ENCODE data around the gene PTAR1. TPM values are rescaled to one million over a fixed set of nuclear protein-coding genes. Genes with fewer than 3 reads are reported as not detected.

The PTAR1 gene
- total and polyA plus RNA-seq, 12 donors, result 3.9 to 30.2 (median 23.6) TPM

GRCh38 chr9:69750085-69750484, 9.7 kb downstream of the PTAR1 start:
- Histone ChIP-seq H3K9me3 (no peaks in the 10 kb centered on the region), H3K36me3 (peaks cover 0 to 56% (median 8%) of the 10 kb centered on the region in 9 donors), H3K27me3 (no peaks in the 10 kb centered on the region), H3K4me3 (no peak overlapping the region), H3K27ac (no peak overlapping the region), H3K4me1 (peaks cover 0 to 39% (median 27%) of the 10 kb centered on the region in 9 donors)
- TF ChIP-seq, protein P1, sequence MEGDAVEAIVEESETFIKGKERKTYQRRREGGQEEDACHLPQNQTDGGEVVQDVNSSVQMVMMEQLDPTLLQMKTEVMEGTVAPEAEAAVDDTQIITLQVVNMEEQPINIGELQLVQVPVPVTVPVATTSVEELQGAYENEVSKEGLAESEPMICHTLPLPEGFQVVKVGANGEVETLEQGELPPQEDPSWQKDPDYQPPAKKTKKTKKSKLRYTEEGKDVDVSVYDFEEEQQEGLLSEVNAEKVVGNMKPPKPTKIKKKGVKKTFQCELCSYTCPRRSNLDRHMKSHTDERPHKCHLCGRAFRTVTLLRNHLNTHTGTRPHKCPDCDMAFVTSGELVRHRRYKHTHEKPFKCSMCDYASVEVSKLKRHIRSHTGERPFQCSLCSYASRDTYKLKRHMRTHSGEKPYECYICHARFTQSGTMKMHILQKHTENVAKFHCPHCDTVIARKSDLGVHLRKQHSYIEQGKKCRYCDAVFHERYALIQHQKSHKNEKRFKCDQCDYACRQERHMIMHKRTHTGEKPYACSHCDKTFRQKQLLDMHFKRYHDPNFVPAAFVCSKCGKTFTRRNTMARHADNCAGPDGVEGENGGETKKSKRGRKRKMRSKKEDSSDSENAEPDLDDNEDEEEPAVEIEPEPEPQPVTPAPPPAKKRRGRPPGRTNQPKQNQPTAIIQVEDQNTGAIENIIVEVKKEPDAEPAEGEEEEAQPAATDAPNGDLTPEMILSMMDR (IDR thresholded peaks at IDR 0.05), result no peak
- ATAC-seq, result no peak
- WGBS, 2 donors, result 69 to 85% methylated on average over 2 of the region's 2 CpGs
- intact Hi-C loops (cut with DNase I), result loop anchor here in 3 of 10 donors (10.0 kb wide), 4 partner anchors 125 to 505 kb away; partner anchors contain the start of gene SMC5 (in 1 of the 3)
- DNase-seq, result no peak

- WGBS, 2 donors, result 64 to 78% methylated on average over 2 of the region's 2 CpGs
- DNase-seq (no peak), ATAC-seq (no peak)
- Histone ChIP-seq H3K4me3 (no peak overlapping the region), H3K27me3 (no peaks in the 10 kb centered on the region), H3K4me1 (peaks cover 0 to 34% (median 22%) of the 10 kb centered on the region in 9 donors), H3K9me3 (no peaks in the 10 kb centered on the region), H3K36me3 (peaks cover 0 to 66% (median 8%) of the 10 kb centered on the region in 9 donors), H3K27ac (no peak overlapping the region)
- intact Hi-C loops (cut with DNase I), result loop anchor here in 2 of 10 donors (5.0 to 10.0 kb wide), 2 partner anchors 74 to 124 kb away; partner anchors contain the start of gene APBA1 (in 1 of the 2)
- TF ChIP-seq, protein P1 (IDR thresholded peaks at IDR 0.05), result no peak
Measured at GRCh38 chr9:69748304-69748703, 11.5 kb downstream of the PTAR1 start.

- H3K36me3 ChIP-seq, result peaks cover 0 to 66% (median 8%) of the 10 kb centered on the region in 9 donors
- WGBS, 2 donors, result 51 to 62% methylated on average over 3 of the region's 3 CpGs
- TF ChIP-seq, protein P1 (IDR thresholded peaks at IDR 0.05), result no peak
- DNase-seq (no peak), ATAC-seq (no peak)
- no peaks in the 10 kb centered on the region for H3K27me3 ChIP-seq
- H3K4me3 ChIP-seq, result no peak overlapping the region
- intact Hi-C loops (cut with DNase I), result loop anchor here in 2 of 10 donors (5.0 to 10.0 kb wide), 2 partner anchors 72 to 125 kb away; partner anchors contain the start of gene APBA1 (in 1 of the 2)
- H3K9me3 ChIP-seq, result no peaks in the 10 kb centered on the region
- H3K4me1 ChIP-seq, result peaks cover 0 to 33% (median 20%) of the 10 kb centered on the region in 9 donors
- no peak overlapping the region for H3K27ac ChIP-seq
Measured at GRCh38 chr9:69746859-69747560, 12.8 kb downstream of the PTAR1 start.

DNA sequence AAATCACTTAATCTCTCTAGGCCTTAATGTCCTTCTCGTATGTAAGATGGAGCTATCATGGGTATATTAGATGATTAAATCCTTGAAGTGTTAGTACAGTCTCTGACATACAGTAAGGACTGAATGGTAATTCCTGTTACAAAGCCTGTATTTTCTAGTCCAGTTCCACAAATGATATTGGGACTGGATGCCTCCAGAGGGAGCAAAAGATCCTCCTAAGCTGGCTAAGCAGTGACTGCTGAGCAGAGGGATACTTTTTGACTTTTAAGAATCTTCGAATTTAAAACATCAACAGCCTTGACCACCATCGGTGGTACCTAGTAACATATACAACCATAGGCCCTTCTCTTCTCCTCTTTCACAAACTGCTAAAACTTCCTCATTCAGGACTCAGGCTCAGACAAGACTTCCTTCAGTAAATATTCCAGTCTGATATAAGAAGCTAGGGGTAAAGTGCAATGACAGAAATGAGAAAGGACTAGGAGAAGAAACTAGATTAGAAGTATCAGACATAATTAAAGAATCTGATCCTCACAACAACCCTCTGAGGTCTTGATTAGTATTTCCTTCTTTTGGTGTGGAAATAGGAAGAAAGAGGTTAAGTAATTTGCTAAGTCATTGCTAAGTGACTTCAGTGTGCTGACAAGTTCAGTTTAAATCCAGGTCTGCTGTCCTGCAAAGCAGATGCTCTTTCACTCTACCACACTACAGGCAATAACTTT, 13.9 kb downstream of the PTAR1 start:
- peaks cover 0 to 72% (median 8%) of the 10 kb centered on the region in 9 donors for H3K36me3 ChIP-seq
- no peaks in the 10 kb centered on the region for H3K27me3 ChIP-seq
- WGBS, 2 donors, result 47 to 55% methylated on average over 3 of the region's 3 CpGs
- intact Hi-C loops (cut with DNase I), result loop anchor here in 2 of 10 donors (5.0 to 10.0 kb wide), 2 partner anchors 71 to 126 kb away; partner anchors contain the start of gene APBA1 (in 1 of the 2)
- H3K4me3 ChIP-seq, result no peak overlapping the region
- TF ChIP-seq, protein P1 (IDR thresholded peaks at IDR 0.05), result peak in 6 of 9 donors; percentile 14 to 33 (median 26)
- no peaks in the 10 kb centered on the region for H3K9me3 ChIP-seq
- DNase-seq (no peak), ATAC-seq (peak in 3 of 8 donors; percentile 17 to 44 (median 27))
- H3K27ac ChIP-seq, result peak overlapping the region in 1 of 10 donors; percentile 67
- peaks cover 0 to 32% (median 22%) of the 10 kb centered on the region in 9 donors for H3K4me1 ChIP-seq

All from heart right ventricle (tissue), 16 donors.